Astrocyte (in vitro differentiated cells and primary cell): ENCODE data around the gene XXYLT1. TPM values are rescaled to one million over a fixed set of nuclear protein-coding genes. Genes with fewer than 3 reads are reported as not detected.

ENCODE experiments used
- DNase-seq: peaks from one replicate; pipeline ENCODE4 v3.0.0-alpha.2; 2010; ENCODE audit warnings: low read depth
- FAIRE-seq: peaks from 2 replicates; lab custom pipeline; 2011; peaks lifted over from hg19 to GRCh38; lab: Jason Lieb, UNC
- H2AFZ ChIP-seq: 2 replicates; pipeline ENCODE4 v1.6.0; 2012; ENCODE audit warnings: low read depth, low read length, inconsistent platforms
- H3K27ac ChIP-seq: 2 replicates; pipeline ENCODE4 v1.5.1; 2011; ENCODE audit warnings: low read depth, low read length, inconsistent platforms
- H3K27me3 ChIP-seq: 2 replicates; pipeline ENCODE4 v1.6.0; 2011; ENCODE audit warnings: low read length, inconsistent platforms; ENCODE audit not compliant: insufficient read depth
- H3K36me3 ChIP-seq: 2 replicates; pipeline ENCODE4 v1.5.1; 2011; ENCODE audit warnings: low read length, inconsistent platforms; ENCODE audit not compliant: insufficient read depth
- H3K4me1 ChIP-seq: 2 replicates; pipeline ENCODE4 v1.5.1; 2011; ENCODE audit warnings: low read length, inconsistent platforms; ENCODE audit not compliant: insufficient read depth
- H3K4me2 ChIP-seq: 2 replicates; pipeline ENCODE4 v1.6.0; 2012; ENCODE audit warnings: low read length, inconsistent platforms
- H3K4me3 ChIP-seq: 2 replicates; pipeline ENCODE4 v1.5.1; 2011; ENCODE audit warnings: low read depth, mild to moderate bottlenecking, low read length, inconsistent platforms; ENCODE audit not compliant: insufficient read depth
- H3K79me2 ChIP-seq: 2 replicates; pipeline ENCODE4 v1.6.0; 2012; ENCODE audit warnings: mild to moderate bottlenecking, low read length, inconsistent platforms; ENCODE audit not compliant: insufficient read depth
- H3K9ac ChIP-seq: 2 replicates; pipeline ENCODE4 v1.6.0; 2012; ENCODE audit warnings: mild to moderate bottlenecking, low read length, inconsistent platforms
- H3K9me3 ChIP-seq: 2 replicates; pipeline ENCODE4 v1.5.1; 2012; ENCODE audit warnings: low read depth, mild to moderate bottlenecking, low read length, inconsistent platforms; ENCODE audit not compliant: insufficient read depth
- H4K20me1 ChIP-seq: 2 replicates; pipeline ENCODE4 v1.6.0; 2012; ENCODE audit warnings: low read length, inconsistent platforms; ENCODE audit not compliant: insufficient read depth
- H3K27ac Mint-ChIP-seq: one replicate; pipeline ENCODE4 v1.8.0; 2021; ENCODE audit warnings: mild to moderate bottlenecking, mixed read lengths; ENCODE audit not compliant: unreplicated experiment
- H3K27me3 Mint-ChIP-seq: one replicate; pipeline ENCODE4 v1.8.0; 2021; ENCODE audit warnings: low read depth, mixed read lengths; ENCODE audit not compliant: unreplicated experiment
- H3K36me3 Mint-ChIP-seq: one replicate; pipeline ENCODE4 v1.8.0; 2021; ENCODE audit warnings: low read depth, mixed read lengths; ENCODE audit not compliant: unreplicated experiment
- H3K4me1 Mint-ChIP-seq: one replicate; pipeline ENCODE4 v1.8.0; 2021; ENCODE audit warnings: low read depth, mixed read lengths; ENCODE audit not compliant: unreplicated experiment
- H3K4me3 Mint-ChIP-seq: one replicate; pipeline ENCODE4 v1.8.0; 2021; ENCODE audit warnings: mild to moderate bottlenecking, moderate library complexity, mixed read lengths; ENCODE audit not compliant: unreplicated experiment
- H3K9me3 Mint-ChIP-seq: one replicate; pipeline ENCODE4 v1.8.0; 2021; ENCODE audit warnings: mild to moderate bottlenecking, mixed read lengths; ENCODE audit not compliant: unreplicated experiment
- EZH2 ChIP-seq: IDR thresholded peaks from 2 replicates; pipeline ENCODE4 v1.6.1; 2012; ENCODE audit warnings: mild to moderate bottlenecking, low read length, inconsistent platforms; ENCODE audit not compliant: insufficient read depth
- total RNA-seq: library from RNA; stranded (reverse); gene quantifications from 2 replicates; pipeline ENCODE4 v1.2.1, GENCODE V29; 2021
- TF ChIP-seq, protein P1 (sequence below): IDR thresholded peaks from 2 replicates; pipeline ENCODE4 v1.5.1; 2011; ENCODE audit warnings: low read depth, mild to moderate bottlenecking, inconsistent platforms, low read length, moderate library complexity; ENCODE audit not compliant: insufficient read depth

XXYLT1 gene
- total RNA-seq, 1 donor from 2014 or later = 26.2 TPM

DNA sequence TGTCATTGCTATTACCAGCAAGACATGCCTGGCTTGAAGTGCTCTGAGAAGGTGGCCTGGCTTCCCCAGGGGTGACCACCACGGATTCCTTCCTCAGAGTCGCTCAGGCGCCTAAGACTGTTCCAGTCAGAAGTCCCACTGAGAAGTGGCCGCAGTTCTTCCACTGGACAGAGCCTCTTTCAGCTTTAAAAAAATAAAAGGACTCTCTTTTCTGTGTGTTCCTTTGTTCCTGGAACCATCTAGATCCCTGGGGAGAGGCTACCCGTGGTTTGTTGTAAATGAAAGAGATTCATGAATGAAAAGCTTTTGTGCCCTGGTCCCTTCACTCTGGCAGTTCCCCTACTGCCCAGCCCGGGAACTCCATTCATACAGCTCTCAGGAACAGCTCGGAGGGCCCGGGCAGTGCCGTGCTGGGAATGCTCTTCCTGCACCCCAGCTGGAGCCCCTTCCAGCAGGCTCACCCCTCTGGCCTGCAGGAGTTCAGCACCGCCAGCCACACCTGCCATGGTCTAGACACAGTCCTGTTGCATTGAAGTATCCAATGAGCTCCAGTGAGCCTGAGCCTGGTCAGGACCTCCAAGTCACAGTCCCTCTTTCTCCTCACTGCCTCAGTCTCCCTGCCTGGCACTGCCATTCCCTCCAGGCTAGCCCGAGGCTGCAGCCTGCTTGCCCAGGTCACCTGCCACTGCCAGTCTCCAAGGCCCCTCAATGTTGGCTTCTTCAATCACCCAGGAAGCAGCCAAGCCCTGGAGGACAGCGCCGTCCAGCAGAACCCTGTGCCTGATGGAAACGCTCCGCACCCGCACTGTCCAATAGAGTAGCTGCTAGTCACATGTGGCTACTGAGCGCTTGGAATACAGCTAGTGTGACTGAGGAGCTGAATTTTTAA, 75.4 kb downstream of the XXYLT1 start:
- peak overlapping the region; percentile 38 for H3K27ac ChIP-seq
- H3K9me3 ChIP-seq = no peaks in the 10 kb centered on the region
- Mint-ChIP-seq H3K27ac (peak overlapping the region; percentile 82), H3K27me3 (no peaks in the 10 kb centered on the region), H3K9me3 (peaks cover 6% of the 10 kb centered on the region), H3K36me3 (peaks cover 2% of the 10 kb centered on the region), H3K4me1 (peaks cover 39% of the 10 kb centered on the region), H3K4me3 (no peak overlapping the region)
- H3K36me3 ChIP-seq = no peaks in the 10 kb centered on the region
- peak overlapping the region; percentile 72 for H3K4me2 ChIP-seq
- peaks cover 34% of the 10 kb centered on the region for H3K4me1 ChIP-seq
- no peaks in the 10 kb centered on the region for H4K20me1 ChIP-seq
- H3K79me2 ChIP-seq = peaks cover 19% of the 10 kb centered on the region
- no peak for DNase-seq
- no peak for TF ChIP-seq EZH2
- TF ChIP-seq, protein P1, sequence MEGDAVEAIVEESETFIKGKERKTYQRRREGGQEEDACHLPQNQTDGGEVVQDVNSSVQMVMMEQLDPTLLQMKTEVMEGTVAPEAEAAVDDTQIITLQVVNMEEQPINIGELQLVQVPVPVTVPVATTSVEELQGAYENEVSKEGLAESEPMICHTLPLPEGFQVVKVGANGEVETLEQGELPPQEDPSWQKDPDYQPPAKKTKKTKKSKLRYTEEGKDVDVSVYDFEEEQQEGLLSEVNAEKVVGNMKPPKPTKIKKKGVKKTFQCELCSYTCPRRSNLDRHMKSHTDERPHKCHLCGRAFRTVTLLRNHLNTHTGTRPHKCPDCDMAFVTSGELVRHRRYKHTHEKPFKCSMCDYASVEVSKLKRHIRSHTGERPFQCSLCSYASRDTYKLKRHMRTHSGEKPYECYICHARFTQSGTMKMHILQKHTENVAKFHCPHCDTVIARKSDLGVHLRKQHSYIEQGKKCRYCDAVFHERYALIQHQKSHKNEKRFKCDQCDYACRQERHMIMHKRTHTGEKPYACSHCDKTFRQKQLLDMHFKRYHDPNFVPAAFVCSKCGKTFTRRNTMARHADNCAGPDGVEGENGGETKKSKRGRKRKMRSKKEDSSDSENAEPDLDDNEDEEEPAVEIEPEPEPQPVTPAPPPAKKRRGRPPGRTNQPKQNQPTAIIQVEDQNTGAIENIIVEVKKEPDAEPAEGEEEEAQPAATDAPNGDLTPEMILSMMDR = no peak
- no peak overlapping the region for H3K4me3 ChIP-seq
- no peaks in the 10 kb centered on the region for H3K27me3 ChIP-seq
- H3K9ac ChIP-seq = peak overlapping the region; percentile 52
- peak overlapping the region; percentile 28 for H2AFZ ChIP-seq
- FAIRE-seq = no peak

DNA sequence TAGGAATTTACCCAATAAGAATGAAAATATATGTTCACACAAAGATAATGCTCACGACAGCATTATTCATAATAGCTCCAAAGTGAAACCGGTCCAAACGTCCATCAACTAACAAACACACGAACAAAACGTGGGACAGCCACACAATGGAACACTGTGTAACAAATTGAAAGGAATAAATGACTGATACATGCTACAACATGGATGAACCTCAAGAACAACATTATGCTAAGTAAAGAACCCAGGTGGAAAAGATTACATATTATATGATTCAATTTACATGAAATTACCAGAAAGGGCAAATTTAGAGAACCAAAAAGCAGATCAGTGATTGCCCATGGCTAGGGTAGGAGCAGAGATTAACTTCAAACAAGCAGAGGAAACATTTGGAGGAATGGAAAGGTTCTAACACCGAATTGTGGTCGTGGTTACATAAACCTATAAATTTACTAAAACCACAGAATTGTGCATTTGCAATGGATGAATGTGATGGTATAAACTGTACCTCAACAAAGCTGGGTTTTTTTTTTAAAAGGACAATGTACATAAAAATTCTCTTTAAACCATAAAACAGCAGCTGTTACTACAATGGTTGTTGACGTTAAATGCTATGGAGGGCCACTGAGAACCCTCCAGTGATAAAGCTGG, 76.3 kb downstream of the XXYLT1 start:
- Histone ChIP-seq H3K27ac (peak overlapping the region; percentile 38), H3K4me3 (no peak overlapping the region), H3K4me2 (peak overlapping the region; percentile 72), H3K4me1 (peaks cover 34% of the 10 kb centered on the region), H3K27me3 (no peaks in the 10 kb centered on the region), H3K79me2 (peaks cover 15% of the 10 kb centered on the region), H3K9me3 (no peaks in the 10 kb centered on the region), H3K36me3 (no peaks in the 10 kb centered on the region), H2AFZ (no peak overlapping the region), H4K20me1 (no peaks in the 10 kb centered on the region), H3K9ac (peak overlapping the region; percentile 52)
- DNase-seq (no peak), FAIRE-seq (no peak)
- H3K27ac Mint-ChIP-seq = no peak overlapping the region
- H3K36me3 Mint-ChIP-seq = peaks cover 2% of the 10 kb centered on the region
- no peaks in the 10 kb centered on the region for H3K27me3 Mint-ChIP-seq
- H3K4me3 Mint-ChIP-seq = no peak overlapping the region
- peaks cover 39% of the 10 kb centered on the region for H3K4me1 Mint-ChIP-seq
- TF ChIP-seq, protein P1 = no peak
- no peak for TF ChIP-seq EZH2
- H3K9me3 Mint-ChIP-seq = peaks cover 6% of the 10 kb centered on the region
